ENCODE results near the gene CFAP68.

DNA sequence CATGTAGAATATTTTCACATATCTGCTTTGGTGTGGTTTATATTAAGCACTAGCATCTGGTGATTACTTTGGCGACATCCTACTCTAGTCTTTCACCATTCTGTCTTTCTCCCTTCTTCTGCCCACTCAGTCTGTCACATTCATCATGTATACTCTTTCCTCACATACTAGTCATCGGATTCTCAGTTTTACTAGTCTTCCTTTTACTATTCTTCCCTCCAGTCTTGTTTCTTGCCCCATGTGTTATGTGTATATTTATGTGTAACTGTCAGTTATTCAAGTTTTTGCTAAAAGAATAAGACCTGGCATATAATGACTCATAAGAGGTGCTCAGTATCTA is 53.2 kb downstream of the CFAP68 start:
- TF ChIP-seq POLR2A (IDR thresholded peaks at IDR 0.05), result no peak
- TF ChIP-seq, protein P1, sequence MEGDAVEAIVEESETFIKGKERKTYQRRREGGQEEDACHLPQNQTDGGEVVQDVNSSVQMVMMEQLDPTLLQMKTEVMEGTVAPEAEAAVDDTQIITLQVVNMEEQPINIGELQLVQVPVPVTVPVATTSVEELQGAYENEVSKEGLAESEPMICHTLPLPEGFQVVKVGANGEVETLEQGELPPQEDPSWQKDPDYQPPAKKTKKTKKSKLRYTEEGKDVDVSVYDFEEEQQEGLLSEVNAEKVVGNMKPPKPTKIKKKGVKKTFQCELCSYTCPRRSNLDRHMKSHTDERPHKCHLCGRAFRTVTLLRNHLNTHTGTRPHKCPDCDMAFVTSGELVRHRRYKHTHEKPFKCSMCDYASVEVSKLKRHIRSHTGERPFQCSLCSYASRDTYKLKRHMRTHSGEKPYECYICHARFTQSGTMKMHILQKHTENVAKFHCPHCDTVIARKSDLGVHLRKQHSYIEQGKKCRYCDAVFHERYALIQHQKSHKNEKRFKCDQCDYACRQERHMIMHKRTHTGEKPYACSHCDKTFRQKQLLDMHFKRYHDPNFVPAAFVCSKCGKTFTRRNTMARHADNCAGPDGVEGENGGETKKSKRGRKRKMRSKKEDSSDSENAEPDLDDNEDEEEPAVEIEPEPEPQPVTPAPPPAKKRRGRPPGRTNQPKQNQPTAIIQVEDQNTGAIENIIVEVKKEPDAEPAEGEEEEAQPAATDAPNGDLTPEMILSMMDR (IDR thresholded peaks at IDR 0.05), result no peak
